GM19328 (cell line): ENCODE data around the gene ATAD2B.
"Not testable (repeated sequence)": the region's sequence is repeated elsewhere in the genome, so short reads cannot be mapped to it uniquely, and the experiment has no call there.

Experiments used
- ATAC-seq: cut with Tn5 transposase; IDR thresholded peaks from one replicate; pipeline ENCODE4 v1.9.1; 2021; ENCODE audit warnings: mild to moderate bottlenecking, moderate library complexity; ENCODE audit not compliant: unreplicated experiment

ATAD2B gene

GRCh38 chr2:23753291-23754010 is 173.5 kb downstream of the ATAD2B start:
- ATAC-seq, result no peak

- no peak for ATAC-seq
Observed at GRCh38 chr2:23751747-23752265, 175.1 kb downstream of the ATAD2B start.

- no peak for ATAC-seq
Observed at GRCh38 chr2:23746141-23746863, 180.6 kb downstream of the ATAD2B start.

- ATAC-seq, result no peak
Observed at GRCh38 chr2:23745726-23746105, 181.2 kb downstream of the ATAD2B start.

GRCh38 chr2:23745068-23745725 is 181.7 kb downstream of the ATAD2B start:
- no peak for ATAC-seq

GRCh38 chr2:23736783-23737182 is 190.1 kb downstream of the ATAD2B start:
- ATAC-seq, result not testable (repeated sequence)

- no peak for ATAC-seq
Observed at GRCh38 chr2:23734416-23734815, 192.5 kb downstream of the ATAD2B start.

- not testable (repeated sequence) for ATAC-seq
Observed at GRCh38 chr2:23723029-23723428, 203.9 kb downstream of the ATAD2B start.

GRCh38 chr2:23722255-23722654 is 204.7 kb downstream of the ATAD2B start:
- no peak for ATAC-seq

GRCh38 chr2:23721454-23721826 is 205.5 kb downstream of the ATAD2B start:
- no peak for ATAC-seq

- no peak for ATAC-seq
Observed at GRCh38 chr2:23720705-23721453, 206.0 kb downstream of the ATAD2B start.

GRCh38 chr2:23719716-23720115 is 207.2 kb downstream of the ATAD2B start:
- ATAC-seq, result no peak

GRCh38 chr2:23718931-23719700 is 207.8 kb downstream of the ATAD2B start:
- no peak for ATAC-seq

- no peak for ATAC-seq
Observed at GRCh38 chr2:23713351-23713750, 213.6 kb downstream of the ATAD2B start.

- no peak for ATAC-seq
Observed at GRCh38 chr2:23712756-23713151, 214.2 kb downstream of the ATAD2B start.

- ATAC-seq, result no peak
Observed at GRCh38 chr2:23711979-23712755, 214.8 kb downstream of the ATAD2B start.

- ATAC-seq, result no peak
Observed at GRCh38 chr2:23709311-23709710, 217.6 kb downstream of the ATAD2B start.

GRCh38 chr2:23708771-23709170 is 218.2 kb downstream of the ATAD2B start:
- no peak for ATAC-seq

- no peak for ATAC-seq
Observed at GRCh38 chr2:23707096-23707495, 219.8 kb downstream of the ATAD2B start.
